ENCODE data around the gene TRERF1.

GRCh38 chr6:42471142-42471541, 19.4 kb upstream of the TRERF1 start:
- TF ChIP-seq SUZ12 (IDR thresholded peaks at IDR 0.05; ENCODE audit: extremely low read depth, insufficient read depth, insufficient read length) = no peak
- no peak for TF ChIP-seq YY1 (IDR thresholded peaks at IDR 0.05; ENCODE audit: insufficient read depth, insufficient read length)
- TF ChIP-seq ZNF274 (IDR thresholded peaks at IDR 0.05; ENCODE audit: low read depth, low read length) = no peak

All from NT2/D1 (cell line).